HEK293 (cell line): ENCODE results near the gene SYPL2.

Source experiments
- CTCF ChIA-PET: fragments of 350-600 bp; formaldehyde crosslinking; extraction: SDS; loops from one replicate; lab custom pipeline; 2021; ENCODE audit warnings: antibody characterized with exemption; lab: Yijun Ruan, JAX
- POLR2A ChIA-PET: fragments of 300-600 bp; formaldehyde crosslinking; extraction: SDS; loops from one replicate; lab custom pipeline; 2020; ENCODE audit warnings: antibody characterized with exemption, inconsistent platforms; lab: Yijun Ruan, JAX
- H3K27ac ChIP-seq: fragments of 200-500 bp; sonication (Bioruptor generic); 2 replicates; pipeline ENCODE4 v1.5.1; 2014; ENCODE audit warnings: low read depth, low read length, control low read depth, inconsistent platforms; ENCODE audit errors: extremely low read depth
- H3K36me3 ChIP-seq, 2 experiments: fragments of 200-500 bp in 1 of 2; sonication (Bioruptor generic) in 1 of 2; 1 replicate in 1 of 2; 2 replicates in 1 of 2; pipeline ENCODE4 v1.5.1; 2014 to 2017; ENCODE audit warnings: inconsistent platforms in 2 of 2, low read length in 2 of 2; ENCODE audit not compliant: control insufficient read depth in 2 of 2, insufficient read depth in 1 of 2
- H3K4me1 ChIP-seq: fragments of 200-500 bp; sonication (Bioruptor generic); 2 replicates; pipeline ENCODE4 v1.5.1; 2014; ENCODE audit warnings: mild to moderate bottlenecking, low read length, inconsistent platforms; ENCODE audit not compliant: control insufficient read depth, insufficient read depth
- H3K4me3 ChIP-seq: 2 replicates; pipeline ENCODE4 v1.5.1; 2011; ENCODE audit warnings: low read depth, mild to moderate bottlenecking, control low read depth, low read length, moderate library complexity
- H3K9me3 ChIP-seq: fragments of 200-500 bp; sonication (Bioruptor generic); 2 replicates; pipeline ENCODE4 v1.5.1; 2014; ENCODE audit warnings: low read depth, low read length, inconsistent platforms; ENCODE audit not compliant: control insufficient read depth, insufficient read depth
- BCL6B ChIP-seq: fragments of 450-650 bp; formaldehyde crosslinking; IDR thresholded peaks from 2 replicates; pipeline ENCODE4 v1.5.1; 2017; ENCODE audit warnings: missing biosample characterization, missing genetic modification characterization
- GLIS2 ChIP-seq: fragments of 450-650 bp; formaldehyde crosslinking; IDR thresholded peaks from 2 replicates; pipeline ENCODE4 v1.5.1; 2016; ENCODE audit warnings: missing biosample characterization, missing genetic modification characterization
- HOXD13 ChIP-seq: sonication (generic); formaldehyde crosslinking; IDR thresholded peaks from 2 replicates; pipeline ENCODE4 v1.8.0; 2022; ENCODE audit warnings: missing genetic modification reagents, borderline replicate concordance
- PRDM1 ChIP-seq: fragments of 450-650 bp; formaldehyde crosslinking; IDR thresholded peaks from 2 replicates; pipeline ENCODE4; 2016; ENCODE audit warnings: missing biosample characterization, missing genetic modification characterization
- SALL2 ChIP-seq: fragments of 450-650 bp; formaldehyde crosslinking; IDR thresholded peaks from 2 replicates; pipeline ENCODE4 v1.5.0; 2017; ENCODE audit warnings: missing biosample characterization, mild to moderate bottlenecking, missing genetic modification characterization, borderline replicate concordance
- SETDB1 ChIP-seq: IDR thresholded peaks from one replicate; pipeline ENCODE4 v1.6.1; 2017; ENCODE audit warnings: mild to moderate bottlenecking, low read length, moderate library complexity, mixed read lengths; ENCODE audit not compliant: insufficient read length
- ZBTB20 ChIP-seq: fragments of 450-650 bp; formaldehyde crosslinking; IDR thresholded peaks from 2 replicates; pipeline ENCODE4 v1.5.1; 2016; ENCODE audit warnings: missing biosample characterization, missing genetic modification characterization
- ZBTB48 ChIP-seq: fragments of 450-650 bp; formaldehyde crosslinking; IDR thresholded peaks from 2 replicates; pipeline ENCODE4 v1.5.1; 2016; ENCODE audit warnings: missing biosample characterization, missing genetic modification characterization
- ZBTB8A ChIP-seq: fragments of 450-650 bp; formaldehyde crosslinking; IDR thresholded peaks from 2 replicates; pipeline ENCODE4 v1.5.1; 2016; ENCODE audit warnings: missing biosample characterization, missing genetic modification characterization
- ZFP69B ChIP-seq: fragments of 450-650 bp; formaldehyde crosslinking; IDR thresholded peaks from 2 replicates; pipeline ENCODE4 v1.5.1; 2016; ENCODE audit warnings: missing biosample characterization, missing genetic modification characterization
- ZNF133 ChIP-seq: fragments of 450-650 bp; formaldehyde crosslinking; IDR thresholded peaks from 2 replicates; pipeline ENCODE4 v1.5.1; 2016; ENCODE audit warnings: missing biosample characterization, missing genetic modification characterization
- ZNF174 ChIP-seq: fragments of 450-650 bp; formaldehyde crosslinking; IDR thresholded peaks from 2 replicates; pipeline ENCODE4 v1.5.0; 2017; ENCODE audit warnings: missing biosample characterization, mild to moderate bottlenecking, missing genetic modification characterization
- ZNF335 ChIP-seq: fragments of 450-650 bp; formaldehyde crosslinking; conservative IDR thresholded peaks from 2 replicates; pipeline ENCODE4 v1.5.1; 2016; ENCODE audit warnings: missing biosample characterization, missing genetic modification characterization
- ZNF354C ChIP-seq: fragments of 450-650 bp; formaldehyde crosslinking; IDR thresholded peaks from 2 replicates; pipeline ENCODE4 v1.5.1; 2016; ENCODE audit warnings: missing biosample characterization, missing genetic modification characterization, low read depth, borderline replicate concordance
- ZNF366 ChIP-seq: fragments of 450-650 bp; formaldehyde crosslinking; conservative IDR thresholded peaks from 2 replicates; pipeline ENCODE4 v1.5.1; 2016; ENCODE audit warnings: missing biosample characterization, missing genetic modification characterization
- ZNF416 ChIP-seq: fragments of 450-650 bp; formaldehyde crosslinking; IDR thresholded peaks from 2 replicates; pipeline ENCODE4 v1.5.1; 2016; ENCODE audit warnings: missing biosample characterization, missing genetic modification characterization
- ZNF449 ChIP-seq: fragments of 450-650 bp; formaldehyde crosslinking; IDR thresholded peaks from 2 replicates; pipeline ENCODE4 v1.5.1; 2017; ENCODE audit warnings: missing biosample characterization, mild to moderate bottlenecking, missing genetic modification characterization, moderate library complexity
- ZNF544 ChIP-seq: fragments of 450-650 bp; formaldehyde crosslinking; IDR thresholded peaks from 2 replicates; pipeline ENCODE4 v1.5.0; 2017; ENCODE audit warnings: missing biosample characterization, missing genetic modification characterization
- ZNF585B ChIP-seq: fragments of 450-650 bp; formaldehyde crosslinking; IDR thresholded peaks from 2 replicates; pipeline ENCODE4 v1.5.1; 2016; ENCODE audit warnings: missing biosample characterization, missing genetic modification characterization
- ZNF660 ChIP-seq: fragments of 450-650 bp; IDR thresholded peaks from 2 replicates; pipeline ENCODE4 v1.5.1; 2018; ENCODE audit warnings: missing biosample characterization, mild to moderate bottlenecking, missing genetic modification characterization
- ZNF677 ChIP-seq: fragments of 450-650 bp; IDR thresholded peaks from 2 replicates; pipeline ENCODE4 v1.5.0; 2018; ENCODE audit warnings: missing biosample characterization, mild to moderate bottlenecking, missing genetic modification characterization, moderate library complexity
- ZNF777 ChIP-seq: fragments of 450-650 bp; formaldehyde crosslinking; IDR thresholded peaks from 2 replicates; pipeline ENCODE4 v1.5.1; 2017; ENCODE audit warnings: missing biosample characterization, missing genetic modification characterization, borderline replicate concordance
- ZNF843 ChIP-seq: fragments of 450-650 bp; formaldehyde crosslinking; IDR thresholded peaks from 2 replicates; pipeline ENCODE4 v1.5.1; 2016; ENCODE audit warnings: missing biosample characterization, missing genetic modification characterization
- ZXDB ChIP-seq: fragments of 450-650 bp; formaldehyde crosslinking; IDR thresholded peaks from 2 replicates; pipeline ENCODE4 v1.5.1; 2016; ENCODE audit warnings: missing biosample characterization, missing genetic modification characterization

The SYPL2 gene

GRCh38 chr1:109432336-109432735 lies 34.0 kb upstream of the SYPL2 start:
- no peaks in the 10 kb centered on the region for H3K9me3 ChIP-seq
- no peak overlapping the region for H3K27ac ChIP-seq
- no peak overlapping the region for H3K4me3 ChIP-seq
- H3K4me1 ChIP-seq = no peaks in the 10 kb centered on the region
- ChIA-PET POLR2A (no interaction called here), CTCF (no interaction called here)
- H3K36me3 ChIP-seq = no peaks in the 10 kb centered on the region
- no peak for TF ChIP-seq ZNF544

- no peaks in the 10 kb centered on the region for H3K4me1 ChIP-seq
- H3K9me3 ChIP-seq = no peaks in the 10 kb centered on the region
- H3K4me3 ChIP-seq = no peak overlapping the region
- H3K36me3 ChIP-seq = no peaks in the 10 kb centered on the region
- no peak overlapping the region for H3K27ac ChIP-seq
- TF ChIP-seq ZBTB20 = no peak
- no peak for TF ChIP-seq ZBTB48
- no peak for TF ChIP-seq ZNF677
- TF ChIP-seq SALL2 (tag by site-specific recombination) = no peak
- ChIA-PET POLR2A (no interaction called here), CTCF (no interaction called here)
Measured at GRCh38 chr1:109433322-109433721, 33.0 kb upstream of the SYPL2 start.

- no peaks in the 10 kb centered on the region for H3K9me3 ChIP-seq
- H3K36me3 ChIP-seq = no peaks in the 10 kb centered on the region
- TF ChIP-seq ZNF777 (tag by site-specific recombination) (no peak), ZFP69B (tag by site-specific recombination) (no peak), ZNF174 (tag by site-specific recombination) (no peak), HOXD13 (CRISPR knock-in tag) (no peak), ZNF585B (tag by site-specific recombination) (peak; percentile 98), ZNF416 (tag by site-specific recombination) (no peak), ZXDB (tag by site-specific recombination) (no peak), GLIS2 (tag by site-specific recombination) (no peak), ZNF354C (tag by site-specific recombination) (no peak), ZBTB8A (tag by site-specific recombination) (no peak), BCL6B (tag by site-specific recombination) (no peak), SETDB1 (peak; percentile 18)
- no peak overlapping the region for H3K4me3 ChIP-seq
- no peak overlapping the region for H3K27ac ChIP-seq
- H3K4me1 ChIP-seq = no peaks in the 10 kb centered on the region
- ChIA-PET POLR2A (no interaction called here), CTCF (no interaction called here)
Measured at GRCh38 chr1:109434484-109434883, 31.9 kb upstream of the SYPL2 start.

- TF ChIP-seq ZNF449 (tag by site-specific recombination) (no peak), ZNF335 (tag by site-specific recombination) (peak; percentile 30; the same call in 1 of the 2 replicates), ZNF133 (no peak), ZNF366 (tag by site-specific recombination) (peak; percentile 33; the same call in 1 of the 2 replicates), ZNF660 (peak; percentile 100), PRDM1 (tag by site-specific recombination) (peak; percentile 76), ZNF843 (tag by site-specific recombination) (no peak)
- TF ChIP-seq, all 188 proteins: peak for 4
- Histone ChIP-seq H3K36me3 (no peaks in the 10 kb centered on the region), H3K4me1 (no peaks in the 10 kb centered on the region), H3K4me3 (no peak overlapping the region), H3K9me3 (no peaks in the 10 kb centered on the region), H3K27ac (no peak overlapping the region)
- ChIA-PET CTCF (interaction anchor here (0.6 to 0.7 kb wide), 2 partner anchors 56 to 339 kb away, joined by 3 read pairs; no protein-coding TSS in a partner anchor), POLR2A (no interaction called here)
Measured at GRCh38 chr1:109438798-109439297, 27.5 kb upstream of the SYPL2 start.
